GM12878 (cell line): ENCODE data around the gene NOP10. TPM values are rescaled to one million over a fixed set of nuclear protein-coding genes. Genes with fewer than 3 reads are reported as not detected.
"Not testable (repeated sequence)": the region's sequence is repeated elsewhere in the genome, so short reads cannot be mapped to it uniquely, and the experiment has no call there.

ENCODE experiments used
- ATAC-seq: fragments of 200-7000 bp; cut with Tn5 transposase; 3 replicates; pipeline ENCODE4 v1.9.1; 2020; ENCODE audit warnings: mild to moderate bottlenecking, moderate library complexity
- BruUV-seq: library from RNA; stranded (reverse); fragments of 400-500 nt; replicated peaks from 2 replicates; lab custom pipeline; 2021; lab: Mats Ljungman, UMichigan
- CTCF ChIA-PET: fragments of 300-600 bp; sonication (Branson Sonifier 250); formaldehyde crosslinking; extraction: SDS; loops from one replicate; lab custom pipeline; 2021; ENCODE audit warnings: inconsistent platforms; lab: Yijun Ruan, JAX
- POLR2A ChIA-PET: fragments of 350-600 bp; formaldehyde crosslinking; extraction: SDS; loops from one replicate; lab custom pipeline; 2021; ENCODE audit warnings: inconsistent platforms; lab: Charles Lee
- RAD21 ChIA-PET: fragments of 300-600 bp; sonication (Branson Sonifier 250); formaldehyde crosslinking; loops from one replicate; lab custom pipeline; 2023; ENCODE audit warnings: antibody characterized with exemption; ENCODE audit not compliant: unreplicated experiment; lab: Charles Lee
- SMC1A ChIA-PET: fragments of 300-600 bp; sonication (Branson Sonifier 250); formaldehyde crosslinking; loops from one replicate; lab custom pipeline; 2023; ENCODE audit not compliant: unreplicated experiment, uncharacterized antibody; lab: Charles Lee
- DNase-seq: peaks from one replicate; pipeline ENCODE4 v3.0.0-alpha.2; 2011; ENCODE audit warnings: low read depth, low spot score
- FAIRE-seq: peaks from 3 replicates; lab custom pipeline; 2011; peaks lifted over from hg19 to GRCh38; lab: Jason Lieb, UNC
- H2AFZ ChIP-seq: 2 replicates; pipeline ENCODE4 v1.6.0; 2011; ENCODE audit warnings: low read depth, low read length, control low read depth; ENCODE audit not compliant: control insufficient read depth
- H3K27ac ChIP-seq: 2 replicates; pipeline ENCODE4 v1.5.1; 2011; ENCODE audit warnings: control low read depth; ENCODE audit not compliant: control insufficient read depth, insufficient read depth
- H3K27me3 ChIP-seq, 2 experiments: replicated peaks in 1 of 2; 2 replicates each; pipeline versions ENCODE4 v1.6.0 to v1.6.1; 2011; ENCODE audit warnings: low read length in 1 of 2; ENCODE audit not compliant: control insufficient read depth in 2 of 2, insufficient read depth in 2 of 2
- H3K36me3 ChIP-seq, 2 experiments: 2 replicates each; pipeline ENCODE4 v1.5.1; 2011; ENCODE audit warnings: low read length in 1 of 2; ENCODE audit not compliant: control insufficient read depth in 2 of 2, insufficient read depth in 2 of 2
- H3K4me1 ChIP-seq: 2 replicates; pipeline ENCODE4 v1.6.1; 2011; ENCODE audit warnings: mild to moderate bottlenecking, low read length, moderate library complexity, mixed read lengths; ENCODE audit not compliant: control insufficient read depth, insufficient read depth
- H3K4me2 ChIP-seq: 2 replicates; pipeline ENCODE4 v1.6.0; 2011; ENCODE audit warnings: control low read depth; ENCODE audit not compliant: control insufficient read depth, insufficient read depth
- H3K4me3 ChIP-seq: fragments of 200-600 bp; sonication (generic); 2 replicates; pipeline ENCODE4 v1.5.1; 2016
- H3K79me2 ChIP-seq: 2 replicates; pipeline ENCODE4 v1.6.0; 2011; ENCODE audit warnings: low read length; ENCODE audit not compliant: control insufficient read depth, insufficient read depth
- H3K9ac ChIP-seq: 2 replicates; pipeline ENCODE4 v1.8.0; 2011; ENCODE audit warnings: low read length, control low read depth, mixed read lengths; ENCODE audit not compliant: control insufficient read depth, insufficient read depth
- H3K9me3 ChIP-seq: replicated peaks from 3 replicates; pipeline ENCODE4 v1.5.1; 2011; ENCODE audit warnings: mild to moderate bottlenecking, low read length; ENCODE audit not compliant: control insufficient read depth, insufficient read depth
- H4K20me1 ChIP-seq: 2 replicates; pipeline ENCODE4 v1.6.0; 2011; ENCODE audit not compliant: control insufficient read depth, insufficient read depth
- FOXM1 ChIP-seq: IDR thresholded peaks from 2 replicates; pipeline ENCODE4 v1.6.1; 2012; ENCODE audit warnings: low read depth, mild to moderate bottlenecking, inconsistent platforms, low read length, moderate library complexity
- YY1 ChIP-seq: IDR thresholded peaks from 2 replicates; pipeline ENCODE4 v1.6.1; 2011; ENCODE audit warnings: low read depth, mild to moderate bottlenecking, low read length
- WGBS: methylation state at CpG from one replicate; pipeline ENCODE4 v1.1.6; 2016; ENCODE audit warnings: low lambda C conversion rate; ENCODE audit not compliant: insufficient replicate concordance, insufficient coverage; ENCODE audit errors: missing lambda C conversion rate; 5-methylcytosine and 5-hydroxymethylcytosine counted together
- in situ Hi-C: fragments of 300-500 bp; cut with MboI; formaldehyde crosslinking; loops from 9 replicates; pipeline ENCODE4 v1.14.3; 2018; ENCODE audit warnings: mixed read lengths
- intact Hi-C: fragments of 100-400 bp; cut with micrococcal nuclease; formaldehyde crosslinking; loops from one replicate; pipeline ENCODE4 v1.14.2; 2022; ENCODE audit not compliant: unreplicated experiment
- polyA plus RNA-seq, 11 experiments: library from polyadenylated mRNA; depleted of rRNA in 4 of 11; unstranded in 6 of 11; stranded (reverse) in 5 of 11; fragments of >200 nt; fragmentation: Nextera tagmentation in 4 of 11; fragmentation: Illumina TruSeq in 1 of 11; extraction: Ambion mirVana in 4 of 11; extraction: Trizol in 1 of 11; gene quantifications; 1 replicate in 1 of 11; 2 replicates in 10 of 11; pipeline versions ENCODE4 v1.2.1 to v1.2.3, GENCODE V29; 2011 to 2016; ENCODE audit warnings: inconsistent platforms in 2 of 11, missing spikeins in 2 of 11, low read depth in 1 of 11
- total RNA-seq, 4 experiments: library from RNA; depleted of rRNA in 3 of 4; stranded (reverse); fragments of >200 nt in 3 of 4; fragmentation: Illumina TruSeq in 1 of 4; extraction: Trizol in 1 of 4; gene quantifications; 2 replicates each; pipeline versions ENCODE4 v1.2.1 to v1.2.3, GENCODE V29; 2013 to 2021
- TF ChIP-seq, protein P1 (sequence below): fragments of 450-650 bp; IDR thresholded peaks from 2 replicates; pipeline ENCODE4 v1.6.1; 2016; ENCODE audit warnings: mild to moderate bottlenecking

NOP10 gene
- total and polyA plus RNA-seq, 10 of the 15 experiments (the other 5 are each of a cell fraction or from before 2014, with no cell fraction given), result 225 to 1,778 (median 537) TPM

DNA sequence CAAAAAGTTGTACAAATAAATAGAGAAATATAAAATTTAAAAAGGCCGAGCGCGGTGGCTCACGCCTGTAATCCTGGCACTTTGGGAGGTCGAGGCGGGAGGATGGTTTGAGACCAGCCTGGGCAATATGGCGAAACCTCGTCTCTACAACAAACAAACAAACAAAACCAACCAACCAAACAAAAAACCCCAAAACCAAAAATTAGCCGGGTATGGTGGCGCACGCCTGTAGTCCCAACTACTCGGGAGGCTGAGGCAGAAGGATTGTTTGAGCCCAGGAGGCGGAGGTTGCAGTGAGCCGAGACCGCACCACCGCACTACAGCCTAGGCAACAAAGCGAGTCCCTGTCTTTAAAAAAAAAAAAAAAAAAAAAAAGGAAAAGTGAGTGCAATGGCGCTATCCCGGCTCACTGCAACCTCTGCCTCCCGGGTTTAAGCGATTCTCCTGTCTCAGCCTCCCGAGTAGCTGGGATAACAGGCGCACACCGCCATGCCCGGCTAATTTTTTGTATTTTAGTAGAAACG, 661 bp downstream of the NOP10 start:
- not testable (repeated sequence) for FAIRE-seq
- TF ChIP-seq, protein P1, sequence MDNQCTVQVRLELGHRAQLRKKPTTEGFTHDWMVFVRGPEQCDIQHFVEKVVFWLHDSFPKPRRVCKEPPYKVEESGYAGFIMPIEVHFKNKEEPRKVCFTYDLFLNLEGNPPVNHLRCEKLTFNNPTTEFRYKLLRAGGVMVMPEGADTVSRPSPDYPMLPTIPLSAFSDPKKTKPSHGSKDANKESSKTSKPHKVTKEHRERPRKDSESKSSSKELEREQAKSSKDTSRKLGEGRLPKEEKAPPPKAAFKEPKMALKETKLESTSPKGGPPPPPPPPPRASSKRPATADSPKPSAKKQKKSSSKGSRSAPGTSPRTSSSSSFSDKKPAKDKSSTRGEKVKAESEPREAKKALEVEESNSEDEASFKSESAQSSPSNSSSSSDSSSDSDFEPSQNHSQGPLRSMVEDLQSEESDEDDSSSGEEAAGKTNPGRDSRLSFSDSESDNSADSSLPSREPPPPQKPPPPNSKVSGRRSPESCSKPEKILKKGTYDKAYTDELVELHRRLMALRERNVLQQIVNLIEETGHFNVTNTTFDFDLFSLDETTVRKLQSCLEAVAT, result peak; percentile 93
- TF ChIP-seq YY1, result 0 out of 2 replicates have a peak, but pooled peaks have one; percentile 8
- 0 out of 2 replicates have a peak, but pooled peaks have one; percentile 6 for TF ChIP-seq FOXM1
- TF ChIP-seq, all 136 proteins: peak for 3; not testable (repeated sequence) for 133
- peak overlapping the region; percentile 95 for H2AFZ ChIP-seq

More for the DNA sequence above, 661 bp downstream of the NOP10 start:
- in situ Hi-C loops, H3K36me3 ChIP-seq, BruUV-seq, H3K9me3 ChIP-seq, H3K27me3 ChIP-seq, ATAC-seq, H3K4me1 ChIP-seq, intact Hi-C loops, DNase-seq, H4K20me1 ChIP-seq: not testable (repeated sequence)
- ChIA-PET SMC1A (interaction anchor here (1.0 to 3.3 kb wide), 11 partner anchors 9 to 245 kb away, joined by 3 to 22 read pairs (median 5); partner anchors contain the start of gene LPCAT4), RAD21 (interaction anchor here (0.5 to 2.0 kb wide), 9 partner anchors 9 to 311 kb away, joined by 3 to 37 read pairs (median 5); partner anchors contain the start of gene LPCAT4), CTCF (interaction anchor here (0.6 to 2.4 kb wide), 20 partner anchors 9 to 245 kb away, joined by 3 to 35 read pairs (median 3); partner anchors contain the start of gene LPCAT4), POLR2A (interaction anchor here (0.5 to 2.0 kb wide), 5 partner anchors 13 to 118 kb away, joined by 4 to 12 read pairs (median 4); no protein-coding TSS in a partner anchor)
- H3K79me2 ChIP-seq, result peaks cover 32% of the 10 kb centered on the region
- peak overlapping the region; percentile 75 for H3K27ac ChIP-seq
- H3K9ac ChIP-seq, result peak overlapping the region; percentile 85
- H3K4me3 ChIP-seq, result peak overlapping the region; percentile 85
- 25% methylated on average over 26 of the region's 26 CpGs for WGBS
- peak overlapping the region; percentile 87 for H3K4me2 ChIP-seq
